Cardiac muscle cell (in vitro differentiated cells and primary cell): ENCODE measurements around the gene SPZ1. TPM values are rescaled to one million over a fixed set of nuclear protein-coding genes. Genes with fewer than 3 reads are reported as not detected.

Experiments
- DNase-seq, 2 donors: peaks; one replicate each; pipeline versions ENCODE4 v3.0.0 to v3.0.0-alpha.2; 2010 to 2017; ENCODE audit warnings: low read depth in 1 of 2, low spot score in 1 of 2
- H3K27ac ChIP-seq: fragments of 200-600 bp; sonication (generic); 2 replicates; pipeline ENCODE4 v1.5.1; 2016
- H3K27me3 ChIP-seq: fragments of 200-600 bp; sonication (generic); 2 replicates; pipeline ENCODE4 v1.6.0; 2016; ENCODE audit warnings: control low read depth
- H3K36me3 ChIP-seq: fragments of 200-600 bp; sonication (generic); 2 replicates; pipeline ENCODE4 v1.5.1; 2016; ENCODE audit warnings: control low read depth
- H3K4me1 ChIP-seq: fragments of 200-600 bp; sonication (generic); 2 replicates; pipeline ENCODE4 v1.8.1; 2017; ENCODE audit warnings: low read depth, mild to moderate bottlenecking, mixed run types
- H3K4me3 ChIP-seq: fragments of 200-600 bp; sonication (generic); 2 replicates; pipeline ENCODE4 v1.5.1; 2016; ENCODE audit warnings: mild to moderate bottlenecking
- H3K9me3 ChIP-seq: fragments of 200-600 bp; sonication (generic); 2 replicates; pipeline ENCODE4 v1.5.1; 2017; ENCODE audit warnings: low read depth, mild to moderate bottlenecking, control low read depth
- CTCF ChIP-seq: IDR thresholded peaks from 2 replicates; pipeline ENCODE4 v1.5.1; 2012; ENCODE audit warnings: low read depth, mild to moderate bottlenecking, low read length
- polyA plus RNA-seq: library from polyadenylated mRNA; unstranded; fragments of >200 nt; fragmentation: Nextera tagmentation; extraction: Ambion mirVana; gene quantifications from 2 replicates; pipeline ENCODE4 v1.2.1, GENCODE V29; 2016
- total RNA-seq: library from RNA; depleted of rRNA; stranded (reverse); fragments of >200 nt; gene quantifications from 2 replicates; pipeline ENCODE4 v1.2.3, GENCODE V29; 2016

Gene SPZ1
- total and polyA plus RNA-seq, 2 experiments from 2014 or later: not detected

GRCh38 chr5:80283360-80283759 is 36.4 kb upstream of the SPZ1 start:
- Histone ChIP-seq H3K4me3 (no peak overlapping the region), H3K4me1 (peaks cover 2% of the 10 kb centered on the region), H3K36me3 (no peaks in the 10 kb centered on the region), H3K27me3 (no peaks in the 10 kb centered on the region), H3K9me3 (no peaks in the 10 kb centered on the region), H3K27ac (no peak overlapping the region)
- no peak for TF ChIP-seq CTCF
- DNase-seq: no peak

GRCh38 chr5:80284720-80285119 is 35.1 kb upstream of the SPZ1 start:
- Histone ChIP-seq H3K4me3 (no peak overlapping the region), H3K36me3 (no peaks in the 10 kb centered on the region)
- no peak for TF ChIP-seq CTCF

GRCh38 chr5:80288177-80288576 is 31.6 kb upstream of the SPZ1 start:
- Histone ChIP-seq H3K9me3 (no peaks in the 10 kb centered on the region), H3K4me3 (no peak overlapping the region), H3K4me1 (no peaks in the 10 kb centered on the region), H3K27me3 (no peaks in the 10 kb centered on the region), H3K27ac (no peak overlapping the region), H3K36me3 (no peaks in the 10 kb centered on the region)
- DNase-seq: no peak
- no peak for TF ChIP-seq CTCF

More at GRCh38 chr5:80284720-80285119, 35.1 kb upstream of the SPZ1 start:
- Histone ChIP-seq H3K4me1 (peaks cover 2% of the 10 kb centered on the region), H3K27ac (no peak overlapping the region), H3K9me3 (no peaks in the 10 kb centered on the region), H3K27me3 (no peaks in the 10 kb centered on the region)
- no peak for DNase-seq

- H3K27me3 ChIP-seq: no peaks in the 10 kb centered on the region
- DNase-seq: no peak
- no peaks in the 10 kb centered on the region for H3K4me1 ChIP-seq
- H3K9me3 ChIP-seq: no peaks in the 10 kb centered on the region
- H3K4me3 ChIP-seq: no peak overlapping the region
- H3K36me3 ChIP-seq: no peaks in the 10 kb centered on the region
- H3K27ac ChIP-seq: no peak overlapping the region
- no peak for TF ChIP-seq CTCF
These were observed 30.5 kb upstream of the SPZ1 start for GRCh38 chr5:80289320-80289719.

GRCh38 chr5:80291761-80292160 is 28.0 kb upstream of the SPZ1 start:
- no peak for DNase-seq
- no peaks in the 10 kb centered on the region for H3K4me1 ChIP-seq
- no peaks in the 10 kb centered on the region for H3K36me3 ChIP-seq
- no peak overlapping the region for H3K4me3 ChIP-seq
- no peak overlapping the region for H3K27ac ChIP-seq
- no peak for TF ChIP-seq CTCF
- no peaks in the 10 kb centered on the region for H3K9me3 ChIP-seq
- H3K27me3 ChIP-seq: no peaks in the 10 kb centered on the region

- no peaks in the 10 kb centered on the region for H3K4me1 ChIP-seq
- no peaks in the 10 kb centered on the region for H3K9me3 ChIP-seq
- H3K27me3 ChIP-seq: no peaks in the 10 kb centered on the region
- no peak for DNase-seq
- H3K4me3 ChIP-seq: no peak overlapping the region
- no peak overlapping the region for H3K27ac ChIP-seq
- no peak for TF ChIP-seq CTCF
- H3K36me3 ChIP-seq: no peaks in the 10 kb centered on the region
These were observed 23.7 kb upstream of the SPZ1 start for GRCh38 chr5:80296121-80296520.
